Measurements from ENCODE around the gene MYLK.

The MYLK gene

DNA sequence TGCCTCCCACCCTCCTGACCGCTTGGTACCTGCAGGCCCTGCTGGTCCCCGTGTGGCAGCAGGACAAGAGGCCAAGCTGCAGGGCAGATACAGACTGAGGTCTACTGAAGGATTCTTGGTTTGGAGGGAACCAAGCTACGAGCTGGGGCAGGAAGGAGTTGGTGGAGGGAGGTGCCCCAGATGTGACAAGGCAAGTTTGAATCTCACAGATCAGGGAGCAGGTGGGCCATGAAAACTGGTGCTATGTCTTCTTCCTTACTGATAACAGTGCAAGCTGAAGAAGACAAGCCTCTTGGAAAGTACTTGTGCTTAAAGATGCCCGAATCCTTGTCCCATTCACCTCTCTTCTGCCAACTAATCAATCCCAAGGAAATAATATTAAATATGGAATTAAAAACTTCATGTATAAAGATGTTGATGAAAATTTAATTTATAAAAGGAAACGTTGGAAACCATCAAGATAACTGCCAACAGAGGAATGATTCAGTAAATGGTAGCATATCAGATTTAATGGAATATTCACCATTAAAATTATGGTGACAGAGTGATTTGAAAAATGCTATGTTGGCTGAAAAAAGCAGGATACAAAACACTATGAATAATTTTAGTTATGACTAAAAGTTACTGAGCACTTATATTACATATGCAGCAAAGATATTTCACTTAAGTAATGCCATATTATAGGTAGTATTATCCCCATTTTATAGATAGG lies 107.9 kb downstream of the MYLK start:
- no peak for DNase-seq (ENCODE audit: extremely low read depth in 1 of 2, low read depth in 1 of 2)

DNA sequence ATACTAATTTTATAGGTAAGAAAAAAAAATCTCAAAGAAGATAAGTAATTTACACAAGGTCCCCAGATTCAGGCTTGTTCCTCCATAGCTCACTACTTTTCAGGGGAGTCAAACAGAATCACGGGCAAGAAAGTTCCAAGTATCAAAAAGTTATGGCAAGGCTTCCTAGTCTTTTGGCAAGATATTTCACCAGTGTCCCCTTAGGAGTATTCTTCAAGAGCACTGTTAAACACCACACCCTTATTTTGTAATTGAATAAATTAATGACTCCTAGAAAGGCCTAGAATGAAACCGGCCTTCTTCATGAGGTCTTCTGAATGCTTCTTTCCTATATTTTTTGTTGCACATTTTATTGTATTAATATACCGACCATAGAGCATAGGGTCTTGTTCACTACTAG lies 109.7 kb downstream of the MYLK start:
- DNase-seq (ENCODE audit: extremely low read depth in 1 of 2, low read depth in 1 of 2), result no peak

DNA sequence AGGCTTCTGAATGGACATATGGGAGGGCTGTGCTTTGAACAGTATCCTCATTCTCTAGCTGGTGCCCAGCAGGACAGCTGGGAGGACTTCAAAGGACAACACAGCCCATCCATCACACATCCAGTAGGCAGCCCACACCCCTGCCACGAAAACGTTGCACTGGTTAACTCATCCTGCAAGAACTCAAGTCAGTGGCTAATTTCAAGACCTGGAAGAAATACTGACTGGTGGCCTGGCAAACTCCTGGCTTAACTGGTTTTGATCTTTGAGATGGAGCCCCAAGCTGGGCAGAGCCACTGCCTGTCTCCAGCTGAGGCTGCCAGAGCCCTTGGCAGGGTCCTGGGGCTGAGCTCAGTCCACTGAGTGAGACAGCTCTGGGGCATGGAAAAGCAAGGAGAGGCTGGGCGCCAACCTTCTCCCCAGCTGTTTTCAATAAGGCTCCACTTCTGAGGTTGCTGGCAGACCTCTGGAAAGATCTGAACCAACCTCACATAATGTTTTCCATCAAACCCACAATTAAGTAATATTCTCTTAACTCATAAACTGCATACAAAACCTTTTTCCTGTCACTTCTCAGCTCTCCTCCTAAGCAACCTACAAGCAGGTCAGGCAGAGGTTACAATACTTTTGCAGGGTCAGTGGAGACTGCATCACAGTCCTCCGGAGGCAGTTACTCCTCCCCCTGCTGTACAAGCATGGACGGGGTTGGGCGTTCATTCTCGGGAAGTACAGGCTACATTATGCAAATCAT lies 110.3 kb downstream of the MYLK start:
- DNase-seq (ENCODE audit: extremely low read depth in 1 of 2, low read depth in 1 of 2), result no peak

DNA sequence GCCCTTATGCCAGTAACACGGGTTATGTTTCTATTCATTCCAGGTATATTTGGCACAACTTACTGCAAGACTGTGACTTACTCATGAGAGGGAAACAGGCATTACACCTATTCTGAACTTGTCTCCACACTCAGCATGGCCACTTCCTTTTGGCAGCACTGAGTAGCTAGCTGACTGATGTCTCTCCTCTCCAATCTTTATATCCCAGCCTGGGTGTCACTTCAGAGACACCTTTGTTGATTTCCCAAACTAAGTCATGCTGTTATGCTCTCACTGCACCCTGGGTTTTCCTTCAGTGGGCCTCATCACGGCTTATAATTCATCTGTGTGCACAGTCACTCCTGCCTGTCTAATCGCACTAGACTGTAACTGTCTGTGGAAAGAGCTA lies 114.8 kb downstream of the MYLK start:
- no peak for DNase-seq (ENCODE audit: extremely low read depth in 1 of 2, low read depth in 1 of 2)

DNA sequence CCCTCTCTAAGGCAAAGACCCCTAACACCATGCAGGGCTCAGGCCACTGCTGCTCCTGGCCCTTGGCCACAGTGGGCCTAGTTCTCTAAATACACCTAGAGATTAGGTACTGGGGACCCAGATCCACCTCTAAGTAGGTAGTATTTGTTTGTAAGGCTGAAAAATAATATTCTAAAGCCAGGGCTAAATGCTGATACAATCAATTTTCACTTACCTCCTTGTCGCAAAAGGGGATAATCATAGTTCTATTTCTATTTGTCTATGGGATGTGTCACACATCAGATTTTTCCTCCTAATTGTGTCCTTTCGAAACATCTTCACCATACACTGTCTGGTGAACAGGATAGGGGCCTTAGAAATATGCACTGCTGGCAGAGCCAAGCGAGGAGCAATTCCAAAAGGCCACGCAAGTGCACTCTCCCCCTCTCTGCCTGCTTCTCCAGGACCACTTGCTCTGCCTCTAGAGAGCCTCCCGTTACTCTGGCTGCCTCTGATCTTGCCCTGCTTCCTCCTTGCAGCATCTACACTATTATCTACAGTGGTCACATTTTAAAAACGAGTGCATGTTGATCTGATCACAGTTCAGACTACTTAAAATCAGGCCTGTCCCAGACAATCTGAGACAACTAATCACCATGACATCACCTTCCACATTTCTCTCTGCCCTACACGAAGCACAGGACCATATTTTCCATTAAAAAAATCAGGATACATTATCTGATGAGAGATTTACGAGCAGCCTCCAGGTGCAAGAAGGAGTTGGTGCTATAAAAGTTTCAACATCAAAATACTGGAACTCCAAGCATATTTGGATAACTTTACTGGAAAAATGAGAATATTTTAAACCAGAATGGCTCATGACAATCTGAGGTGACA lies 115.4 kb downstream of the MYLK start:
- DNase-seq (ENCODE audit: extremely low read depth in 1 of 2, low read depth in 1 of 2), result no peak

DNA sequence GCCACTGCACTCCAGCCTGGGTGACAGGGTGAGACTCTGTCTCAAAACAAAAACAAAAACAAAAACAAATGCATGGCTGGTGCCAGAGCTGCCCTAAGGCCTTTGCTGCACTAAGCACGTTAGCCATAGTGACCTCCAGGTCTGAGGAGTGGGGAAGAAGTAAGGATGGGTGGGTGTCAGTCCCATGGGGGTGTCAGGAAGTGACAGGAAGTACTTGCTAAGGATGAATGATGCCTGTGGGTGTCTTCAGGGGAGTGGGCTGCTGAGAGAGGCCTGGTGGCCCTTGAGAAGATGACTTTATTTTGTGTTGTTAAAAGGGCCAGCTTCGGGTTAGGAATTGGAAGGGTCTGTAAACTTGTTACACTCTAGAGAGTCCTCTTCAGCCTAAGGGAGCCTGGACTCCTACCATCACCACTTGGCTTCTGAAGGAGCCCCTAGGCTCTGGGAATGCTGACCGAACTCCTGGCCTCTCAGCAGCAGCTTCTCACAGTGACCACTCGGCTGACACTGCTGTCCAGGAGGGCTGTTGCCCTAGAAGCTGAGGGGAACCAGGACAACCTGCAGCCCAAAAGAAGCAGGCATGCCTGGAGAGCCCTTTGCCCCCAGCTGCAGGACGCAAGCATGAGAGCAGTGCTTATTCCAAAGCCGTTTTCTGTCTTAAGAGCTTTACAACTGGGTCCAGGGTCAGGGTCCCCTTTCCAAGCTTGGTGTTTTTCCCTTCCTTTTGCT lies 116.4 kb downstream of the MYLK start:
- no peak for DNase-seq (ENCODE audit: extremely low read depth in 1 of 2, low read depth in 1 of 2)

DNA sequence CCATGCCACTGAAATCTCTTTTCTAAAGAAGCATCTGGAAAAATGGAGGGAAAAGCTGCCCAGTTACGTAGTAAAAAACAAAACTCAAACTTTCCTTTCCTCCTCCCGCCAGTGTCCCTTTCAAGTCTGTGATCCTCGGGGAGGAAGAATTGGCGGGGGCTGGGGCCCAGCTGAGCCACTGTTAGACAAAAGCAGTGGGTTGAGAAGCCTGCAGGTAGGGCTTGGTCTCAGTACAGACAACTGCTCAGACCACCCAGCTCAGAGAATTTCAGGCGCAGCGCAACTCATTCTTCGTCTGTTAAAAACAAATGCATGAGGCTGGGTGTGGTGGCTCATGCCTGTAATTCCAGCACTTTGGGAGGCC lies 117.1 kb downstream of the MYLK start:
- DNase-seq (ENCODE audit: extremely low read depth in 1 of 2, low read depth in 1 of 2), result no peak

DNA sequence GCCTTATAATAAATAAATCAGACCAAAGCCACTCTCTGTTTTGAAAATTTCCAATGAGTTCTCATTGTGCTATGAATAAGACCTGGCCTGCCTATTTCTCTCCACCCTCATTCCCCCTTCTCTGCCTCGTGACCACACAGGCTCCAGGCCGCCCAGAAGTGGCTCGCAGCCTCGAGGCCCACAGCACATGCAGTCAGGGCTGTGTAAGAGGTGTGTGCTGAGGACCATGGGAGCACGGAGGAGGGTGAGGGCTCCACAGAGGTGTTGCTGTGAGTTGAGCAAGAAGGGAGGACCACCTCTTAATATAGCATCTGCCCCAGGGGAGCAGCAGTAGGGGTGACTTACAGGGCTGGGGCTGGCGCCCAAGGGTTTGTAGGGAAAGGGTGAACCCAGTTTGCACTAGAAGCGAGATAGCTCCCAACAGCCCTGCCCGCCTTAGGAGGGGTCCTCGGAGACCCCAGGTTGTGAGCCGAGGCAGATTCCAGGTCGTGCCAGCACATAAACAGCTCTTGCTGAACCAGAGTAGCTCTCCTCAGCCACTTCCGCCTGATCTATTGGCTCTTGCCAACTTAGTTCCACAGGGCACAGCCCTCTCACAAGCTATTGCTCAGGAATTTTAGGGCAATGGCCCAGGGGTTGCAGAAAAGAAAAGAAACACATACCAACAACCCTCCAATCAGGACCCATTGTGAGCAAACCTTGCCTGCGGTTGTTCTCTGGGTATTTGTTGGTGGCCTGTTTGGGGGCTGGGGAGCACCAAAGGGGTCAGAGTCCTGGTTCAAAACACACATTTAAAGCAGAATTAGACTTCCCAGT lies 117.7 kb downstream of the MYLK start:
- no peak for DNase-seq (ENCODE audit: extremely low read depth in 1 of 2, low read depth in 1 of 2)

DNA sequence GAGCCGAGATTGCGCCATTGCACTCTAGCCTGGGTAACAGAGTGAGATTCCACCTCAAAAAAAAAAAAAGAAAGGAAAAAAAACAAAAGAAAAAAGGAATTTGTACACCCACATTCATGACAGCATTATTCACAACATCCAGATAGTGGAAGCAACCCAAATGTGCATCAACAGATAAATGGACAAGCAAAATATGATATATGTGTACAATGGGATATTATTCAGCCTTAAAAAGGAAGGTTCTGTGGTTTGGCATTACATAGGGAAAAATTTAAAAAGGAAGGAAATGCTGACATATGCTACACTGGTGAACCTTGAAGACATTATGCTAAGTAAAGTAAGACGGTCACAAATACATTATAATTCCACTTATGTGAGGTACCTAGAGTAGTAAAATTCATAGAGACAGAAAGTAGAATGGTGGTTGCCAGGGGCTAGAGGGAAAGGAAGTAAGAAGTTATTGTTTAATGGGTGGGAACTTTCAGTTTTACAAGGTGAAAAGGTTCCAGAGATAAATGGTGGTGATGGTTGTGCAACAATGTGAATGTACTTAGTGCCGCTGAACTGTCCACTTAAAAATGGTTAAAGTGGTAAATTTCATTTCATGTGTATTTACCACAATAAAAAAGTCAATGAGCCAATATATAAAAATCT lies 118.5 kb downstream of the MYLK start:
- no peak for DNase-seq (ENCODE audit: extremely low read depth in 1 of 2, low read depth in 1 of 2)

DNA sequence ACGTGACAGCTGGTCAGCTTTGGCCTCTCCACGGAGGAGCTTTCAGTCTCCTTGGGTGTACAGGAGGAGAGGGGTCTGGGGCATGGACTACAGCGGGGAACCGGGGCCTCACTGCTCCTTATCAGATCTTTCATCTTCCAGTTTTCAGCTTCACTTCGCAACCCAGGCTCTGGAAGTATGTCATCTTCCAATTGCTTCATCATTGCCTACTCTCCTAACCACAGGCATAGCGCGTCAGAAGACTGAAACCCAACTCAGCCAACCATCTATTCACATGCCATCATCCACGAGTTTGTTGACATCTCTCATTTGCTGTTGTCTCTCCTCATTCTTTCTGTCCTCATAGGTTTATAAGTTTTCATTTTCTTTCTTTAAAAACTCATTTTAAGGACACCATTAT lies 119.5 kb downstream of the MYLK start:
- DNase-seq (ENCODE audit: extremely low read depth in 1 of 2, low read depth in 1 of 2), result no peak

DNA sequence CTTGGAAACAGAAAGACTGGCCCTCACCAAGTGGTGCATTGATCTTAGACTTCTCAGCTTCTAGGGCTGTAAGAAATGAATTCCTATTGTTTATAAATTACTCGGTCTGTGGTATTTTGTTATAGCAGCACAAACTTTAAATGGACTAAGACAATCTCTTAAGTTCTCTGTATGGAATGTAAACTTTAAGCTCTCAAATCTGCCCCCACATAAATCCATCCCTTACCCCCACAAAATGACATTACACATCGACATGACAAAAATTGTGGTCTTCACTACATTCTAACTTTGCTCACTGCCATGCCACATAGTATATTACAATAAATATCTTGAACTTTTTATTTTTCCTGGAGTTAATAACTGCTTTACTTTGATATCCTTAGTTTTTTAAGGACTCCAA lies 121.3 kb downstream of the MYLK start:
- DNase-seq (ENCODE audit: extremely low read depth in 1 of 2, low read depth in 1 of 2), result no peak

DNA sequence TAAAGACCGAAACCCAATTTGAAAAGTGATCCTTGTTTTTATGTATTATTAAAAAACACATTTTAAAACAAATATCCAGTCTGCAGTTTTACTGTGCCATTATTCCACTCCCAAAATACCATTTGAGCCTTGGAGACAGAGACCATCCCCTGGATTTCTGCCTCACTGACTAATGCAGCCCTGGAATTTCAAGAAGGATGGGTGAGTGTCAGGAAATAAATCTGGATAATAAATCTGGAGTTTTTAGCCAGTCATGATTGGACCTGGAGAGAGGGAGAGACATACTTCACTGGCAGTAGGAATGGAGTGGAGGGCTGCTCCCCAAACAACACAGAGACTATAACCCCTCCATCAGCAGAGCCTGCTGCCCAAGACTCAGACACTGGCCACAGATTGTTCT lies 123.3 kb downstream of the MYLK start:
- no peak for DNase-seq (ENCODE audit: extremely low read depth in 1 of 2, low read depth in 1 of 2)

DNA sequence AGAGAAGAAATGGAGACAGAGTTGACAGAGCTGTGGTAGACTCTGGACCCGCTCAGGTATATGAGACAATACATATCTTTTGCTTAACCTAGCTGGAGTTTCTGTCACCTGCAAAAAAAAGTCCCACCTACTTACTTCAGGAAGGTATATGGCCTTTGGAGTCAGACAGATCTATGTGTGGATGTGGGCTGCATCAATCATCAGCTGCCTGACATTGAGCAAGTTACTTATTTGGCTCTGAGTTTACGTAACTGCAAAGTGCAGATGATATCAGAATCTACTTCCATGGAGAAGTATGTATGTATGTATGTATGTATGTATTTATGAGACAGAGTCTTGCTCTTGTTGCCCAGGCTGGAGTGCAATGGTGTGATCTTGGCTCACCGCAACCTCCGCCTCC lies 124.3 kb downstream of the MYLK start:
- DNase-seq (ENCODE audit: extremely low read depth in 1 of 2, low read depth in 1 of 2), result no peak

DNA sequence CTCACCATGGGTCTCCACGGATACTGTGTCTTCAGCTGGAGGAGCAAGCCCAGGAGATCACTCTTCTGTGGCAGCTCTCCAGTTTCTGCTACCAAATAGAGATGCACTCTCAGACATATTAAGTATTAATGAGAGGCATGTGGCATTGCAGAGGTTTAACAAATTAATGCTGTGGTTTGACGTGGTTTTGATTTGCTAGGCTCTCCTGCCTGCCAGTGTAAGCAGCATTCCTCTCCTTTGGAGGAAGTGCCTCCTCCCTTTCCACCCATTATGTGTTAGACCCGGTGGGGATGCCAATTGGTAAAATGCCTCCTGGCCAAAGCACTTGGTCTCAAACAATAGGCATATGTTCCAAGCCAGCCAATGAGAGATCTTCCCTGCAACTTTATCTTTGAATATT lies 124.8 kb downstream of the MYLK start:
- no peak for DNase-seq (ENCODE audit: extremely low read depth in 1 of 2, low read depth in 1 of 2)

DNA sequence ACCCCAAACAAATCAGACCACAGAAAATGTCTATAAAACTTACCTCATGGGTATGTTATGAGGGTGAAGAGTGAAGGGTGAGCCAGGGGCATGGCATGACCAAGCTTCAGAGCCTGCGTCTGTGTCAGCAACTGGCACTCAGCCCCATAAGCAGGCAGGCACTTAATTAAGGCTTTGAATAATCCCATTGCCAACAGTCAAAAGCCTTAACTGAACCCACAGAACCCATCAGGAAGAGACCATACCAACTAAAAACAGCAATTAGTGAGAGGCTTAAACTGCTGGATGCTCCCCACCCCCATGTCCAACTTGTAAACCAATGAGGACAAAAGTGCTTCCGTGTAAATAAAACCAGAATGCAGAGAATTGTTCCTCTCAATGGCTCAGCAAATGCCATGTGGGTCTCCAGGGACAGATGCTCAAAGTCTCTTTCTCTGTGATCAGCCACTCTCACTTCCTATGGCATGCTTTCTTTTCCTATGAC lies 126.0 kb downstream of the MYLK start:
- no peak for DNase-seq (ENCODE audit: extremely low read depth in 1 of 2, low read depth in 1 of 2)

DNA sequence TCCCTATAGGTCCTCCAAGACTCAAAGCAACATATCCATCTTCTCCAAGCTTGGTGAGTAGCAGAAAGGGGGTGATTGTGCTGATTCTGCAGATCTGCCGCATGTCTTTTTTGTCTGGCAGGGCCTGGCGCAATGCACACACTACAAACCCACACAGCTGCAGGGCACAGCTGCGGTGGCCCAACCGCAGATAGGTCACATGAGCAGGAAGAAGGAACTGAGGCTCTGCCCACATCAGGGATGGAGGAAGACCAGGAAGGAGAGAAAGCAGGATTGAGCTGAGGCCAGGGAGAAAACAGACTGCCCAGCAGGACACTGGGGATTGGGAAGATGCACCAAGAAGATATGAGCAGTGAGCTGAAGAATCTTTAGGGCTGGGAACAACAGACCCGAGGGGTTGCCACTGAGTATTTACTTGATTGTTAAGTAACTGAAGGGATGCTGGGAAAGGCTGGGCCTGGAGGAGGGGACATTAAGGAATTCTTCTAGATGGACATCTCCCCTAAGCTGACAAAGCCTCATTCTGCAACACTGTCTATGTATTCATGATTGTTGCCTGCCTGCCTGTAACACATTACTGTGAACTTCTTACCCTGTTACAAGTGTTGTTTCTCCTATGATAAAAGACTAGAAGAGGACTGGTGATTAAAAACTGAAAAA lies 126.7 kb downstream of the MYLK start:
- DNase-seq (ENCODE audit: extremely low read depth in 1 of 2, low read depth in 1 of 2), result no peak

DNA sequence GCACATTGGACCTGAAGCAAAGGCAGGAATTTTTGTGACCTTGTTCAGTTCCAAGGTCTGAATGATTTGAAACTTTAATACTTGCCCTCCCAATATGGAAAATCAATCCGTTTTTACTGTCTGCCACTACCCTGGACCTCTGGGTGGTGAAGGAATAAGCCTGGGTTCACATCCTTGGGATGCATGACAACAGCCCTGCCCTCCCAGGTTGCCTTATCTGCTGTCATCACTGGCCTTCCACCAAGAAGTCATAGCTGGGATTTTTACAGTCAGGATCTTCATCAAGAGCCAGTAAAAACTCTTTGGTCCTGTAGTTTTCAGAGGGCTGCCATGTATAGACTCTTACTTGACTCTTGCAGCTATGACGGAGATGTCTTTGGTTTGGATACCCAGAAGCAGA lies 128.6 kb downstream of the MYLK start:
- no peak for DNase-seq (ENCODE audit: extremely low read depth in 1 of 2, low read depth in 1 of 2)

DNA sequence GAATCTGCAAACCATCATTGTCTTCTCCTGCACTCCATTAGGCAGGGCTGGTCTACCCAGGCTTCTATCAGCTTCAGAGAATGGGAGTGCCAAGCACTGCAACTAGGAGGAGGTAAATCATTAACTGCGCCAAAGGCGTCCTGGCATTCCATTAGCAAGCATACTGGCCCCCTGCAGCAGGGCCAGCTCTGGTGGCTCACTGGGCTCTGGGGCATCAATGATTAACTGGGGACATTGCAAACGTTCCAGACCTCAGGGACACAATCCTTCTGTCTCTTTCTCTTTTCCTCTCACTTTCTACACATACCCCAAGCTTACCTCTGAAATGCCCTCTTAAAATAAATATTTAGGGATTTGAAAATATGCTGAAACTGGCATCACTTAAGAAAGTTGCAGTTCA lies 129.0 kb downstream of the MYLK start:
- no peak for DNase-seq (ENCODE audit: extremely low read depth in 1 of 2, low read depth in 1 of 2)

DNA sequence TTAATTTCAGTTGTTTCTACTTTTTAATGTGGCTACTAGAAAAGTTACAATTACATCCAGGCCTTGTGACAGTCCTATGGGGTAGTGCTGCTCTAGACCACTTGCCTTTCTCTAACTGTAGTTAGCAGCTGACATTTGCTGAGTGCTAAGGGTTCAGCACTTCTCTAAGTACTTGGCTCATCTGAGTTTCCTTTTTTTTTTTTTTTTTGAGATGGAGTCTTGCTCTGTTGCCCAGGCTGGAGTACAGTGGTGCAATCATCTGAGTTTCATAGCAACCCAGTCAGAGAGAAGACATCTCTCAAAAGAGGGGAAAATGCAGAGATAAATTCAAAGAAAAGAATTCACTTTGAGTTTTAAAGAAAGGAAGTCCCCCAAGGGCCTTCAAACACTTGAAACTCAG lies 130.8 kb downstream of the MYLK start:
- no peak for DNase-seq (ENCODE audit: extremely low read depth in 1 of 2, low read depth in 1 of 2)

All from activated CD8-positive, alpha-beta memory T cell treated with anti-CD3 and anti-CD28 coated beads for 1 hour (primary cell).